SK-N-SH treated with all-trans-retinoic acid at 6 μM for 48 hours (cell line): ENCODE results near the gene CPZ.

ENCODE experiments used
- ATAC-seq: fragments of 200-7000 bp; cut with Tn5 transposase; 3 replicates; pipeline ENCODE4 v1.9.1; 2020; ENCODE audit warnings: mild to moderate bottlenecking, moderate library complexity
- ARNTL ChIP-seq: fragments of 450-650 bp; formaldehyde crosslinking; IDR thresholded peaks from 2 replicates; pipeline ENCODE4 v1.5.0; 2020; ENCODE audit warnings: low read depth, mild to moderate bottlenecking, moderate library complexity, borderline replicate concordance
- BACH2 ChIP-seq: fragments of 250-450 bp; sonication (Bioruptor Pico); IDR thresholded peaks from 2 replicates; pipeline ENCODE4 v1.9.0; 2021; ENCODE audit warnings: mild to moderate bottlenecking, borderline replicate concordance
- CSDC2 ChIP-seq: fragments of 250-450 bp; sonication (Bioruptor Pico); IDR thresholded peaks from 2 replicates; pipeline ENCODE4 v1.5.0; 2020; ENCODE audit warnings: mild to moderate bottlenecking, moderate library complexity
- ESRRG ChIP-seq: fragments of 250-450 bp; sonication (Bioruptor Pico); IDR thresholded peaks from 2 replicates; pipeline ENCODE4 v1.6.1; 2021; ENCODE audit warnings: mild to moderate bottlenecking
- GLIS3 ChIP-seq: fragments of 250-450 bp; sonication (Bioruptor Pico); IDR thresholded peaks from 2 replicates; pipeline ENCODE4 v1.5.0; 2020; ENCODE audit warnings: mild to moderate bottlenecking, moderate library complexity
- ISL1 ChIP-seq: fragments of 250-450 bp; sonication (Bioruptor Pico); IDR thresholded peaks from 2 replicates; pipeline ENCODE4 v2.1.2; 2022; ENCODE audit warnings: mild to moderate bottlenecking, moderate library complexity
- OSR1 ChIP-seq: fragments of 250-450 bp; sonication (Bioruptor Pico); IDR thresholded peaks from 2 replicates; pipeline ENCODE4 v1.8.0; 2022; ENCODE audit warnings: moderate library complexity, mild to moderate bottlenecking, inconsistent platforms
- PPARA ChIP-seq: fragments of 250-450 bp; sonication (Bioruptor Pico); IDR thresholded peaks from 2 replicates; pipeline ENCODE4 v1.5.0; 2020; ENCODE audit warnings: mild to moderate bottlenecking, borderline replicate concordance
- SNAI2 ChIP-seq: fragments of 250-450 bp; sonication (Bioruptor Pico); IDR thresholded peaks from 2 replicates; pipeline ENCODE4 v1.5.0; 2020; ENCODE audit warnings: mild to moderate bottlenecking, moderate library complexity
- TCF4 ChIP-seq: fragments of 250-450 bp; sonication (Bioruptor Pico); IDR thresholded peaks from 2 replicates; pipeline ENCODE4 v1.8.0; 2021; ENCODE audit warnings: mild to moderate bottlenecking, moderate library complexity, borderline replicate concordance
- TOX ChIP-seq: fragments of 250-450 bp; sonication (Bioruptor Pico); IDR thresholded peaks from 2 replicates; pipeline ENCODE4 v1.8.0; 2021; ENCODE audit warnings: mild to moderate bottlenecking, moderate library complexity, borderline replicate concordance
- ZC3H10 ChIP-seq: fragments of 250-450 bp; sonication (Bioruptor Pico); IDR thresholded peaks from 2 replicates; pipeline ENCODE4 v1.5.1; 2021; ENCODE audit warnings: mild to moderate bottlenecking, moderate library complexity
- ZFP3 ChIP-seq: fragments of 250-450 bp; sonication (Bioruptor Pico); IDR thresholded peaks from 2 replicates; pipeline ENCODE4 v1.5.0; 2020; ENCODE audit warnings: mild to moderate bottlenecking, moderate library complexity
- ZFP30 ChIP-seq: fragments of 450-650 bp; formaldehyde crosslinking; IDR thresholded peaks from 2 replicates; pipeline ENCODE4 v1.5.0; 2022; ENCODE audit warnings: mild to moderate bottlenecking, moderate library complexity
- ZNF565 ChIP-seq: fragments of 450-650 bp; formaldehyde crosslinking; conservative IDR thresholded peaks from 2 replicates; pipeline ENCODE4 v1.5.0; 2020; ENCODE audit warnings: low read depth, mild to moderate bottlenecking, moderate library complexity
- ZNF70 ChIP-seq: fragments of 450-650 bp; formaldehyde crosslinking; IDR thresholded peaks from 2 replicates; pipeline ENCODE4 v1.5.0; 2020; ENCODE audit warnings: mild to moderate bottlenecking, moderate library complexity
- ZNF8 ChIP-seq: fragments of 450-650 bp; formaldehyde crosslinking; IDR thresholded peaks from 2 replicates; pipeline ENCODE4 v1.5.0; 2020; ENCODE audit warnings: mild to moderate bottlenecking, moderate library complexity
- TF ChIP-seq, protein P1 (sequence below): fragments of 250-450 bp; sonication (Bioruptor Pico); IDR thresholded peaks from 2 replicates; pipeline ENCODE4 v1.8.0; 2020; ENCODE audit warnings: mild to moderate bottlenecking, moderate library complexity, borderline replicate concordance
- TF ChIP-seq, protein P2 (sequence below): fragments of 250-450 bp; sonication (Bioruptor Pico); IDR thresholded peaks from 2 replicates; pipeline ENCODE4 v1.5.0; 2020; ENCODE audit warnings: mild to moderate bottlenecking, moderate library complexity
- TF ChIP-seq, protein P3 (sequence below): fragments of 250-450 bp; sonication (Bioruptor Pico); IDR thresholded peaks from 2 replicates; pipeline ENCODE4 v1.5.1; 2021; ENCODE audit warnings: mild to moderate bottlenecking, moderate library complexity
- TF ChIP-seq, protein P4 (sequence below): fragments of 250-450 bp; sonication (Bioruptor Pico); IDR thresholded peaks from 2 replicates; pipeline ENCODE4 v1.5.1; 2020; ENCODE audit warnings: low read depth, mild to moderate bottlenecking, moderate library complexity
- TF ChIP-seq, protein P5 (sequence below): fragments of 250-450 bp; sonication (Bioruptor Pico); IDR thresholded peaks from 2 replicates; pipeline ENCODE4 v1.8.0; 2021; ENCODE audit warnings: low read depth, mild to moderate bottlenecking, moderate library complexity, borderline replicate concordance

The CPZ gene

DNA sequence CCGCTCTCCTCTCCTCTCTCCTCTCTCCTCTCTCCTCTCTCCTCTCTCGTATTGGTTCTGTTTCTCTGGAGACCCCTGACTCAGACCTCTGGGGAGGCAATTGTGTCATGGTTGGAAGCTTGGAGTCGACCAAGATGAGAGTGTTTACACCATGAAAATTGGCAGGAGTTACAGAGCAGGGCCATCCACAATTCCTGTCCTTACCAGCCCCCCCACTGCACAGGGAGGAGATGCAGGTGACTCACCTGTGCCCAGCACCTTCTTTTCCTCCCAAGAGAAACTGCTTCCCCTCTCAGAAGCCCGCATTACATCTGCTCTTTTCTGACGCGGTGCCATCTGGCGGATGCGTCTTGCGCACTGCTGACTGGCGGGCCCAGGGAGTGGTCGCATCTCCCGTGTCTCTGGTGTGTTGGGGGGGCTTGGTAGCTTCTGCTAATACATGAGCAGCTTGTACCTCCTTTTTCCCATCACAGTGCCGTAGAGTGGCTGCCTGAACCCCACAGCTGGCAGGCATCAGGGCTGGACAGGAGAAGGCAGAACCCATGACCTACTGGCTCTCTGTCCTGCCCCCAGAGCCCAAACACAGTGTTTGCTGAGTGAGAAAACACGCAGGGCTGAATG is 43.7 kb upstream of the CPZ start:
- TF ChIP-seq, protein P1, sequence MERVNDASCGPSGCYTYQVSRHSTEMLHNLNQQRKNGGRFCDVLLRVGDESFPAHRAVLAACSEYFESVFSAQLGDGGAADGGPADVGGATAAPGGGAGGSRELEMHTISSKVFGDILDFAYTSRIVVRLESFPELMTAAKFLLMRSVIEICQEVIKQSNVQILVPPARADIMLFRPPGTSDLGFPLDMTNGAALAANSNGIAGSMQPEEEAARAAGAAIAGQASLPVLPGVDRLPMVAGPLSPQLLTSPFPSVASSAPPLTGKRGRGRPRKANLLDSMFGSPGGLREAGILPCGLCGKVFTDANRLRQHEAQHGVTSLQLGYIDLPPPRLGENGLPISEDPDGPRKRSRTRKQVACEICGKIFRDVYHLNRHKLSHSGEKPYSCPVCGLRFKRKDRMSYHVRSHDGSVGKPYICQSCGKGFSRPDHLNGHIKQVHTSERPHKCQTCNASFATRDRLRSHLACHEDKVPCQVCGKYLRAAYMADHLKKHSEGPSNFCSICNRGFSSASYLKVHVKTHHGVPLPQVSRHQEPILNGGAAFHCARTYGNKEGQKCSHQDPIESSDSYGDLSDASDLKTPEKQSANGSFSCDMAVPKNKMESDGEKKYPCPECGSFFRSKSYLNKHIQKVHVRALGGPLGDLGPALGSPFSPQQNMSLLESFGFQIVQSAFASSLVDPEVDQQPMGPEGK (CRISPR knock-in tag) = no peak
- TF ChIP-seq PPARA (CRISPR knock-in tag) = no peak
- TF ChIP-seq ZFP30 (CRISPR knock-in tag) = no peak
- TF ChIP-seq, protein P2, sequence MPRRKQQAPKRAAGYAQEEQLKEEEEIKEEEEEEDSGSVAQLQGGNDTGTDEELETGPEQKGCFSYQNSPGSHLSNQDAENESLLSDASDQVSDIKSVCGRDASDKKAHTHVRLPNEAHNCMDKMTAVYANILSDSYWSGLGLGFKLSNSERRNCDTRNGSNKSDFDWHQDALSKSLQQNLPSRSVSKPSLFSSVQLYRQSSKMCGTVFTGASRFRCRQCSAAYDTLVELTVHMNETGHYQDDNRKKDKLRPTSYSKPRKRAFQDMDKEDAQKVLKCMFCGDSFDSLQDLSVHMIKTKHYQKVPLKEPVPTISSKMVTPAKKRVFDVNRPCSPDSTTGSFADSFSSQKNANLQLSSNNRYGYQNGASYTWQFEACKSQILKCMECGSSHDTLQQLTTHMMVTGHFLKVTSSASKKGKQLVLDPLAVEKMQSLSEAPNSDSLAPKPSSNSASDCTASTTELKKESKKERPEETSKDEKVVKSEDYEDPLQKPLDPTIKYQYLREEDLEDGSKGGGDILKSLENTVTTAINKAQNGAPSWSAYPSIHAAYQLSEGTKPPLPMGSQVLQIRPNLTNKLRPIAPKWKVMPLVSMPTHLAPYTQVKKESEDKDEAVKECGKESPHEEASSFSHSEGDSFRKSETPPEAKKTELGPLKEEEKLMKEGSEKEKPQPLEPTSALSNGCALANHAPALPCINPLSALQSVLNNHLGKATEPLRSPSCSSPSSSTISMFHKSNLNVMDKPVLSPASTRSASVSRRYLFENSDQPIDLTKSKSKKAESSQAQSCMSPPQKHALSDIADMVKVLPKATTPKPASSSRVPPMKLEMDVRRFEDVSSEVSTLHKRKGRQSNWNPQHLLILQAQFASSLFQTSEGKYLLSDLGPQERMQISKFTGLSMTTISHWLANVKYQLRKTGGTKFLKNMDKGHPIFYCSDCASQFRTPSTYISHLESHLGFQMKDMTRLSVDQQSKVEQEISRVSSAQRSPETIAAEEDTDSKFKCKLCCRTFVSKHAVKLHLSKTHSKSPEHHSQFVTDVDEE = no peak
- TF ChIP-seq, protein P3, sequence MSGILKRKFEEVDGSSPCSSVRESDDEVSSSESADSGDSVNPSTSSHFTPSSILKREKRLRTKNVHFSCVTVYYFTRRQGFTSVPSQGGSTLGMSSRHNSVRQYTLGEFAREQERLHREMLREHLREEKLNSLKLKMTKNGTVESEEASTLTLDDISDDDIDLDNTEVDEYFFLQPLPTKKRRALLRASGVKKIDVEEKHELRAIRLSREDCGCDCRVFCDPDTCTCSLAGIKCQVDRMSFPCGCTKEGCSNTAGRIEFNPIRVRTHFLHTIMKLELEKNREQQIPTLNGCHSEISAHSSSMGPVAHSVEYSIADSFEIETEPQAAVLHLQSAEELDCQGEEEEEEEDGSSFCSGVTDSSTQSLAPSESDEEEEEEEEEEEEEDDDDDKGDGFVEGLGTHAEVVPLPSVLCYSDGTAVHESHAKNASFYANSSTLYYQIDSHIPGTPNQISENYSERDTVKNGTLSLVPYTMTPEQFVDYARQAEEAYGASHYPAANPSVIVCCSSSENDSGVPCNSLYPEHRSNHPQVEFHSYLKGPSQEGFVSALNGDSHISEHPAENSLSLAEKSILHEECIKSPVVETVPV = no peak
- no peak for TF ChIP-seq ZFP3 (CRISPR knock-in tag)
- no peak for TF ChIP-seq BACH2 (CRISPR knock-in tag)
- TF ChIP-seq ZNF565 (CRISPR knock-in tag) = no peak
- TF ChIP-seq OSR1 = no peak
- no peak for TF ChIP-seq ZC3H10 (CRISPR knock-in tag)
- TF ChIP-seq CSDC2 (CRISPR knock-in tag) = no peak
- no peak for TF ChIP-seq ZNF70 (CRISPR knock-in tag)
- TF ChIP-seq, protein P4, sequence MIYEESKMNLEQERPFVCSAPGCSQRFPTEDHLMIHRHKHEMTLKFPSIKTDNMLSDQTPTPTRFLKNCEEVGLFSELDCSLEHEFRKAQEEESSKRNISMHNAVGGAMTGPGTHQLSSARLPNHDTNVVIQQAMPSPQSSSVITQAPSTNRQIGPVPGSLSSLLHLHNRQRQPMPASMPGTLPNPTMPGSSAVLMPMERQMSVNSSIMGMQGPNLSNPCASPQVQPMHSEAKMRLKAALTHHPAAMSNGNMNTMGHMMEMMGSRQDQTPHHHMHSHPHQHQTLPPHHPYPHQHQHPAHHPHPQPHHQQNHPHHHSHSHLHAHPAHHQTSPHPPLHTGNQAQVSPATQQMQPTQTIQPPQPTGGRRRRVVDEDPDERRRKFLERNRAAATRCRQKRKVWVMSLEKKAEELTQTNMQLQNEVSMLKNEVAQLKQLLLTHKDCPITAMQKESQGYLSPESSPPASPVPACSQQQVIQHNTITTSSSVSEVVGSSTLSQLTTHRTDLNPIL = no peak
- TF ChIP-seq ARNTL = no peak
- no peak for TF ChIP-seq TCF4 (CRISPR knock-in tag)
- no peak for TF ChIP-seq ISL1 (CRISPR knock-in tag)
- TF ChIP-seq TOX (CRISPR knock-in tag) = no peak
- no peak for TF ChIP-seq ZNF8 (CRISPR knock-in tag)
- TF ChIP-seq, all 23 proteins: peak for 0
- ATAC-seq = no peak

DNA sequence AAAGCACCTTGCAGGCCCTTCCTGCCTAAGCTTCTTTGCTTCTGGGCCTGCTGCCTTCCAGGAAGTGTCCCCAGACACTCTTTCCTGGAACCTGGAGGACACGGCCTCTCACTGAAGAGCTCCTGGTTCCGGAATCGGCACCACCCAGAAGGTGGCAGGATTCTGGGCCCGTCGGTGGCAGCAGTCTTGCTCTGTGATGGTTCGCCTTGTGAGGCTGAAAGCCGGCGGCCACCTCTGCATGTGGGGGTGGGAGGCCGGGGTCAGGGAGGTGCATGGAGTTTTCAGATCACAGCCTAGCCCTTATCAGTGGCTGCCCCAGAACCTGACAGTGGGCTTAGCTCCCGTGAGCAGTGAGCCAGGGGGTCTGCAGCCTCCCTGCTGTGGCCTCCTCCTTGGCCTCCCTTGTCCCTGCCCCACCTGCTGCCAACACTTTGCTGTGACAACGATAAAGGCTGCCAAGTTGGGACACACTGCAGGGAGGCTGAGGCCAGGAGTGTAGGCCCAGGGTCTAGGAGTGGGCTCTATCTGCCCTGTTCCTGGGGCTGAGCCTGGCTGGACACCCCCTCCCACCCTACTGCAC is 43.1 kb upstream of the CPZ start:
- no peak for ATAC-seq
- TF ChIP-seq, protein P3 = no peak
- TF ChIP-seq ISL1 (CRISPR knock-in tag) (no peak), SNAI2 (CRISPR knock-in tag) (no peak), ZNF8 (CRISPR knock-in tag) (no peak), ARNTL (no peak), ESRRG (no peak), TCF4 (CRISPR knock-in tag) (no peak), ZNF70 (CRISPR knock-in tag) (no peak), GLIS3 (CRISPR knock-in tag) (no peak)
- TF ChIP-seq, protein P5, sequence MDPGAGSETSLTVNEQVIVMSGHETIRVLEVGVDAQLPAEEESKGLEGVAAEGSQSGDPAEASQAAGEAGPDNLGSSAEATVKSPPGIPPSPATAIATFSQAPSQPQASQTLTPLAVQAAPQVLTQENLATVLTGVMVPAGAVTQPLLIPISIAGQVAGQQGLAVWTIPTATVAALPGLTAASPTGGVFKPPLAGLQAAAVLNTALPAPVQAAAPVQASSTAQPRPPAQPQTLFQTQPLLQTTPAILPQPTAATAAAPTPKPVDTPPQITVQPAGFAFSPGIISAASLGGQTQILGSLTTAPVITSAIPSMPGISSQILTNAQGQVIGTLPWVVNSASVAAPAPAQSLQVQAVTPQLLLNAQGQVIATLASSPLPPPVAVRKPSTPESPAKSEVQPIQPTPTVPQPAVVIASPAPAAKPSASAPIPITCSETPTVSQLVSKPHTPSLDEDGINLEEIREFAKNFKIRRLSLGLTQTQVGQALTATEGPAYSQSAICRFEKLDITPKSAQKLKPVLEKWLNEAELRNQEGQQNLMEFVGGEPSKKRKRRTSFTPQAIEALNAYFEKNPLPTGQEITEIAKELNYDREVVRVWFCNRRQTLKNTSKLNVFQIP = no peak
- TF ChIP-seq, protein P2 = no peak
